Cerebellar nuclear complex (tissue), 1 donor: ENCODE measurements around the gene TTLL1.
"Not testable (repeated sequence)": the region's sequence is repeated elsewhere in the genome, so short reads cannot be mapped to it uniquely, and the experiment has no call there.

Experiments used
- DNase-seq, 2 experiments: peaks; one replicate each; lab custom pipeline; 2025; lab: John Stamatoyannopoulos, UW

Gene TTLL1

GRCh38 chr22:43013355-43014315 lies 75.6 kb downstream of the TTLL1 start:
- DNase-seq: no peak

- DNase-seq: no peak
Observed at GRCh38 chr22:43012390-43012789, 76.8 kb downstream of the TTLL1 start.

GRCh38 chr22:43011079-43011478 lies 78.1 kb downstream of the TTLL1 start:
- DNase-seq: no peak

- no peak for DNase-seq
Observed at GRCh38 chr22:43009444-43009843, 79.7 kb downstream of the TTLL1 start.

GRCh38 chr22:43008921-43009320 lies 80.3 kb downstream of the TTLL1 start:
- DNase-seq: no peak

- no peak for DNase-seq
Observed at GRCh38 chr22:43008509-43008908, 80.7 kb downstream of the TTLL1 start.

GRCh38 chr22:43007519-43008102 lies 81.6 kb downstream of the TTLL1 start:
- no peak for DNase-seq

- DNase-seq: no peak
Observed at GRCh38 chr22:43006753-43007152, 82.4 kb downstream of the TTLL1 start.

- DNase-seq: no peak
Observed at GRCh38 chr22:43006016-43006505, 83.1 kb downstream of the TTLL1 start.

GRCh38 chr22:43005106-43005505 lies 84.1 kb downstream of the TTLL1 start:
- no peak for DNase-seq

GRCh38 chr22:43004362-43005035 lies 84.7 kb downstream of the TTLL1 start:
- peak in 1 of 2 experiments; percentile 9 for DNase-seq

GRCh38 chr22:43002202-43002586 lies 87.0 kb downstream of the TTLL1 start:
- DNase-seq: no peak

- no peak for DNase-seq
Observed at GRCh38 chr22:43001271-43002201, 87.7 kb downstream of the TTLL1 start.

GRCh38 chr22:43000441-43001175 lies 88.6 kb downstream of the TTLL1 start:
- DNase-seq: no peak

- no peak for DNase-seq
Observed at GRCh38 chr22:42997582-42998090, 91.6 kb downstream of the TTLL1 start.

- DNase-seq: no peak
Observed at GRCh38 chr22:42996646-42997365, 92.4 kb downstream of the TTLL1 start.

- DNase-seq: not testable (repeated sequence)
Observed at GRCh38 chr22:42995654-42996053, 93.5 kb downstream of the TTLL1 start.

- DNase-seq: no peak
Observed at GRCh38 chr22:42994917-42995562, 94.2 kb downstream of the TTLL1 start.

GRCh38 chr22:42994276-42994916 lies 94.8 kb downstream of the TTLL1 start:
- DNase-seq: no peak
